Measurements from ENCODE around the gene TNRC6C. TPM values are rescaled to one million over a fixed set of nuclear protein-coding genes. Genes with fewer than 3 reads are reported as not detected.

TNRC6C gene
- total RNA-seq, 3 donors from 2014 or later (not counting 1 experiment from before 2014, with no cell fraction given), result 74.3 to 100 (median 76.3) TPM

DNA sequence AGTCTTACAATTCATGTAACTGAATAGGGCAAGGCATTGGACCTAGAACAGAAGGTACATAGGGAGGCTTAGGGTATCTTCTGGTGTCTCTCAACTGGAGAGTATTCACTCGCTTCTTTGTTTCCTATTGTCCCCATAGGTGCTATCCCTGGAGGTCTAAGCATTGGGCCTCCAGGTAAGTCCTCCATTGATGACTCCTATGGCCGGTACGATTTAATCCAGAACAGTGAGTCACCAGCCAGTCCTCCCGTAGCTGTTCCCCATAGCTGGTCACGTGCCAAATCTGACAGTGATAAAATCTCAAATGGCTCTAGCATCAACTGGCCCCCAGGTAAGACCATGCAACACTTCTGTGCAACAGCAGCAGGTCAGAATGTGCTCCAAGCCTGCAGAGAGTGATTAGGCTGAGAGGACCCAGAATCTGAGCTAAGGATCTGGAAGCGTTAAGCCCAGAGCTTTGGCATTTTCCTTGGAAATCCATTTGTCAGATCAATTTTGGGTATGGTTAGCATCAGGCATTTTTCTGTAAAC lies 134.4 kb downstream of the TNRC6C start:
- Mint-ChIP-seq H3K27ac (no peak overlapping the region), H3K4me3 (no peak overlapping the region), H3K27me3 (ENCODE audit: low read depth in 2 of 2) (no peaks in the 10 kb centered on the region), H3K4me1 (no peaks in the 10 kb centered on the region), H3K9me3 (no peaks in the 10 kb centered on the region), H3K36me3 (peaks cover 22% of the 10 kb centered on the region)
- H3K36me3 ChIP-seq (ENCODE audit: control insufficient read depth, insufficient read depth, low read length), result peaks cover 85% of the 10 kb centered on the region
- no peak overlapping the region for H3K27ac ChIP-seq (ENCODE audit: low read length)
- intact Hi-C loops (cut with micrococcal nuclease), result no loop called here
- H3K4me1 ChIP-seq (ENCODE audit: control insufficient read depth, insufficient read depth, low read length), result no peaks in the 10 kb centered on the region
- TF ChIP-seq, protein P1, sequence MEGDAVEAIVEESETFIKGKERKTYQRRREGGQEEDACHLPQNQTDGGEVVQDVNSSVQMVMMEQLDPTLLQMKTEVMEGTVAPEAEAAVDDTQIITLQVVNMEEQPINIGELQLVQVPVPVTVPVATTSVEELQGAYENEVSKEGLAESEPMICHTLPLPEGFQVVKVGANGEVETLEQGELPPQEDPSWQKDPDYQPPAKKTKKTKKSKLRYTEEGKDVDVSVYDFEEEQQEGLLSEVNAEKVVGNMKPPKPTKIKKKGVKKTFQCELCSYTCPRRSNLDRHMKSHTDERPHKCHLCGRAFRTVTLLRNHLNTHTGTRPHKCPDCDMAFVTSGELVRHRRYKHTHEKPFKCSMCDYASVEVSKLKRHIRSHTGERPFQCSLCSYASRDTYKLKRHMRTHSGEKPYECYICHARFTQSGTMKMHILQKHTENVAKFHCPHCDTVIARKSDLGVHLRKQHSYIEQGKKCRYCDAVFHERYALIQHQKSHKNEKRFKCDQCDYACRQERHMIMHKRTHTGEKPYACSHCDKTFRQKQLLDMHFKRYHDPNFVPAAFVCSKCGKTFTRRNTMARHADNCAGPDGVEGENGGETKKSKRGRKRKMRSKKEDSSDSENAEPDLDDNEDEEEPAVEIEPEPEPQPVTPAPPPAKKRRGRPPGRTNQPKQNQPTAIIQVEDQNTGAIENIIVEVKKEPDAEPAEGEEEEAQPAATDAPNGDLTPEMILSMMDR (IDR thresholded peaks at IDR 0.05), result no peak
- no peak overlapping the region for H3K4me3 ChIP-seq (ENCODE audit: low read length)
- DNase-seq, result no peak
- no peaks in the 10 kb centered on the region for H3K27me3 ChIP-seq (ENCODE audit: control insufficient read depth, insufficient read depth, low read length)
- 97% methylated on average over 6 of the region's 6 CpGs for WGBS (ENCODE audit: insufficient coverage)
- ATAC-seq, result no peak
- no peaks in the 10 kb centered on the region for H3K9me3 ChIP-seq (ENCODE audit: control insufficient read depth, insufficient read depth, low read length)

GRCh38 chr17:78095035-78095434 lies 136.5 kb downstream of the TNRC6C start:
- WGBS (ENCODE audit: insufficient coverage), result 97% methylated on average over 6 of the region's 6 CpGs
- Histone ChIP-seq H3K27me3 (ENCODE audit: control insufficient read depth, insufficient read depth, low read length) (no peaks in the 10 kb centered on the region), H3K4me3 (ENCODE audit: low read length) (no peak overlapping the region), H3K9me3 (ENCODE audit: control insufficient read depth, insufficient read depth, low read length) (no peaks in the 10 kb centered on the region), H3K27ac (ENCODE audit: low read length) (no peak overlapping the region), H3K4me1 (ENCODE audit: control insufficient read depth, insufficient read depth, low read length) (no peaks in the 10 kb centered on the region), H3K36me3 (ENCODE audit: control insufficient read depth, insufficient read depth, low read length) (peaks cover 82% of the 10 kb centered on the region)
- TF ChIP-seq, protein P1 (IDR thresholded peaks at IDR 0.05), result no peak
- Mint-ChIP-seq H3K4me1 (no peaks in the 10 kb centered on the region), H3K4me3 (no peak overlapping the region), H3K27ac (no peak overlapping the region), H3K36me3 (peaks cover 20% of the 10 kb centered on the region), H3K9me3 (no peaks in the 10 kb centered on the region), H3K27me3 (ENCODE audit: low read depth in 2 of 2) (no peaks in the 10 kb centered on the region)
- DNase-seq (no peak), ATAC-seq (no peak)
- intact Hi-C loops (cut with micrococcal nuclease), result no loop called here

GRCh38 chr17:78096093-78096492 lies 137.6 kb downstream of the TNRC6C start:
- TF ChIP-seq, protein P1 (IDR thresholded peaks at IDR 0.05), result no peak
- H3K27ac ChIP-seq (ENCODE audit: low read length), result no peak overlapping the region
- H3K27me3 Mint-ChIP-seq (ENCODE audit: low read depth in 2 of 2), result no peaks in the 10 kb centered on the region
- peaks cover 76% of the 10 kb centered on the region for H3K36me3 ChIP-seq (ENCODE audit: control insufficient read depth, insufficient read depth, low read length)
- ATAC-seq (no peak), DNase-seq (no peak)
- H3K4me3 ChIP-seq (ENCODE audit: low read length), result no peak overlapping the region
- 98% methylated on average over 8 of the region's 9 CpGs for WGBS (ENCODE audit: insufficient coverage)
- H3K27me3 ChIP-seq (ENCODE audit: control insufficient read depth, insufficient read depth, low read length), result no peaks in the 10 kb centered on the region
- peaks cover 20% of the 10 kb centered on the region for H3K36me3 Mint-ChIP-seq
- no peaks in the 10 kb centered on the region for H3K4me1 Mint-ChIP-seq
- no peaks in the 10 kb centered on the region for H3K4me1 ChIP-seq (ENCODE audit: control insufficient read depth, insufficient read depth, low read length)
- no peaks in the 10 kb centered on the region for H3K9me3 ChIP-seq (ENCODE audit: control insufficient read depth, insufficient read depth, low read length)
- H3K4me3 Mint-ChIP-seq, result no peak overlapping the region
- intact Hi-C loops (cut with micrococcal nuclease), result no loop called here
- no peak overlapping the region for H3K27ac Mint-ChIP-seq
- H3K9me3 Mint-ChIP-seq, result no peaks in the 10 kb centered on the region

DNA sequence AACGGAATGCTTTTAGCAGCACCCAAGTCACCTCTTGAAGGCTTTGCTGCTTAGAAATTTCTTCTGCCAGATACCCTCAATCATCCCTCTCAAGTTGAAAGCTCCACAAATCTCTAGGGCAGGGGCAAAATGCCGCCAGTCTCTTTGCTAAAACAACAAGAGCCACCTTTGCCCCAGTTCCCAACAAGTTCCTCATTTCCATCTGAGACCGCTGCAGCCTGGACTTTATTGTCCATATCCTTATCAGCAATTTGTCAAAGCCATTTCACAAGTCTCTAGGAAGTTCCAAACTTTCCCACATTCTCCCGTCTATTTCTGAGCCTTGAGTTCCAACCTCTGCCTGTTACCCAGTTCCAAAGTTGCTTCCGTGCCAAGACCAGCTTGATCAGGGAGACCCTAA lies 142.6 kb downstream of the TNRC6C start:
- no peaks in the 10 kb centered on the region for H3K9me3 Mint-ChIP-seq
- no peaks in the 10 kb centered on the region for H3K4me1 Mint-ChIP-seq
- H3K4me1 ChIP-seq (ENCODE audit: control insufficient read depth, insufficient read depth, low read length), result no peaks in the 10 kb centered on the region
- TF ChIP-seq, protein P1 (IDR thresholded peaks at IDR 0.05), result no peak
- H3K27ac ChIP-seq (ENCODE audit: low read length), result no peak overlapping the region
- ATAC-seq (no peak), DNase-seq (no peak)
- H3K27me3 Mint-ChIP-seq (ENCODE audit: low read depth in 2 of 2), result no peaks in the 10 kb centered on the region
- H3K36me3 Mint-ChIP-seq, result peaks cover 8% of the 10 kb centered on the region
- intact Hi-C loops (cut with micrococcal nuclease), result no loop called here
- no peak overlapping the region for H3K27ac Mint-ChIP-seq
- 96% methylated on average over 5 of the region's 5 CpGs for WGBS (ENCODE audit: insufficient coverage)
- H3K4me3 ChIP-seq (ENCODE audit: low read length), result no peak overlapping the region
- H3K9me3 ChIP-seq (ENCODE audit: control insufficient read depth, insufficient read depth, low read length), result no peaks in the 10 kb centered on the region
- no peak overlapping the region for H3K4me3 Mint-ChIP-seq
- no peaks in the 10 kb centered on the region for H3K27me3 ChIP-seq (ENCODE audit: control insufficient read depth, insufficient read depth, low read length)
- H3K36me3 ChIP-seq (ENCODE audit: control insufficient read depth, insufficient read depth, low read length), result peaks cover 74% of the 10 kb centered on the region
